Activated CD4-positive, alpha-beta T cell treated with anti-CD3 and anti-CD28 coated beads, Interleukin-2, amount 50 U/mL, for 16 hours (primary cell): ENCODE results near the gene MAPT.

Source experiments
- DNase-seq: peaks from one replicate; pipeline ENCODE4 v3.0.0-alpha.2; 2020

The MAPT gene

GRCh38 chr17:45976391-45976754 is 82.0 kb downstream of the MAPT start:
- DNase-seq, result no peak

DNA sequence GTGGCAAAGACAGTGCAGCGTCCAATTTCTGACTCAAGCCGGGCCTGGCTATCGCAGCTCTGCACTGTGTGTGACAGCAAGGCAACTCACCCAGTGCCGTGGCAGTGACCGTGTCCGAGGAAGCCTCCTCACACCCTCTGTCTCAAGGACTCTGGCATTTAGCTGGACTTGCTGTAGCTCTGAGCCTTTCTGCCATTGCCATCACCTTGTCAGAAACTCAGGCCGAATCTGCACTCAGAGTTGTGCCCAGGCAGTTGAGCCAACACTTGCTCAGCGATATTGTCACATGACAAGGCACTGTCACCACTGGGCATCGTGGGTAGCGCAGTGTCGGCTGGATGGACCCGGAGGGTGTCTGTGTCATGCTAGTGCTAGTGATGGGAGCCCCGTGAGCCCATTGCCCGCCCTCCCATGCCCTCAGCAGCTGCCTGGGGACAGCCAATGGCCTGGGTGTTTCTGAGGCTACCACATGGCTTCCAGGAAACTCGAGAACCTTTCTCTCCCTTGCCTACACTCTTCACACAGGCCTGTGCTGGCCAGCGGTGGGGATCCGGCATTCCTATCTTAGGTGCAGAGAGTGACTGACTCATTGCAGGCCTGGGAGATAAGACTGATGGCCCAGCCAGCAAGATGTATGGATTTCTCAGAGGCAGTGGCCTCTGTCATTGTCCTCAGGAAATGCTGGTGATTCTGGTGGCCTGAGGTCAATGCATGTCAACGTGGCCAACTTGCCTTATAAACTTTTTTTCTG is 82.6 kb downstream of the MAPT start:
- DNase-seq, result no peak

GRCh38 chr17:45977506-45977824 is 83.1 kb downstream of the MAPT start:
- no peak for DNase-seq

DNA sequence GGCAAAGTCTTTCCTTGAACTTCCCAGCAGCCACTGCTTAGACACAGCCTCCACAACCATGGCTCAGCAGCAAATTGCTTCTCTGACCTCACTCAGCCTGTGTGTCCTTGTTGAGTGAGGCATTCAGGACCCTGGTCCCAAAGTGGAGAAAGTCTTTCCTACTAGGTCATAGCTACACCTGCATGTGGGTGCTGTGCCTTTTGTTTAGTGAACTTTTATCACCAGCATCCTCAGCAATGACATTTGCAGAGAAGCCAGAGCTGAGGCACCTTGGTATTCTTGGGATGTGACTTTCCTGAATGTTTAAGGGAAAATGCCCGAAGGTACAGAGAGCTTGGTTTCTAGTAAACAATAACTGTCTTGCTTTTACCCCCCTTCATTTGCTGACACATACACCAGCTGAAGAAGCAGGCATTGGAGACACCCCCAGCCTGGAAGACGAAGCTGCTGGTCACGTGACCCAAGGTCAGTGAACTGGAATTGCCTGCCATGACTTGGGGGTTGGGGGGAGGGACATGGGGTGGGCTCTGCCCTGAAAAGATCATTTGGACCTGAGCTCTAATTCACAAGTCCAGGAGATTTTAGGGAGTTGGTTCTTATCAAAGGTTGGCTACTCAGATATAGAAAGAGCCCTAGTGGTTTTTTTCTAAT is 83.7 kb downstream of the MAPT start:
- no peak for DNase-seq

GRCh38 chr17:45979137-45979536 is 84.8 kb downstream of the MAPT start:
- no peak for DNase-seq

GRCh38 chr17:45980855-45981254 is 86.5 kb downstream of the MAPT start:
- no peak for DNase-seq

DNA sequence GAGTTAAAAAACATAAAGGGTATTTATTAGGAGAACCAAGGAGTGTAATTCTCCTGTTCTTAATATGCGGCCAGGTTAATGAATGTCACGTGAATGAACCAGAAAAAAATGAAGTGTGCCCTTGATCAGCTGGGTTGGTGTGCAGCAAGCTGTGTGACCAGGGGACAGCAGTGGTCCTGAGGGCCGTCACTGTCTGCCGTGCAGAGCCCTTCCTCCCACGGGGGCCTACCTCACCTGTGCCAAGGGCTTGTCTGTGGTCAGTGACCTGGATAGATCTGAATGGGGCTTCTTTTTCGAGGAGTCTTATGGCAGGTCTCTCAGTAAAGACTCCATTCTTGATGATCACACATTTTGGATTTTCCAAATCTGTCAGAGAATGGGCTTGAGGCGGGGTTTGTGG is 87.0 kb downstream of the MAPT start:
- DNase-seq, result no peak

- no peak for DNase-seq
Observed at GRCh38 chr17:45982791-45983613, 88.6 kb downstream of the MAPT start.

DNA sequence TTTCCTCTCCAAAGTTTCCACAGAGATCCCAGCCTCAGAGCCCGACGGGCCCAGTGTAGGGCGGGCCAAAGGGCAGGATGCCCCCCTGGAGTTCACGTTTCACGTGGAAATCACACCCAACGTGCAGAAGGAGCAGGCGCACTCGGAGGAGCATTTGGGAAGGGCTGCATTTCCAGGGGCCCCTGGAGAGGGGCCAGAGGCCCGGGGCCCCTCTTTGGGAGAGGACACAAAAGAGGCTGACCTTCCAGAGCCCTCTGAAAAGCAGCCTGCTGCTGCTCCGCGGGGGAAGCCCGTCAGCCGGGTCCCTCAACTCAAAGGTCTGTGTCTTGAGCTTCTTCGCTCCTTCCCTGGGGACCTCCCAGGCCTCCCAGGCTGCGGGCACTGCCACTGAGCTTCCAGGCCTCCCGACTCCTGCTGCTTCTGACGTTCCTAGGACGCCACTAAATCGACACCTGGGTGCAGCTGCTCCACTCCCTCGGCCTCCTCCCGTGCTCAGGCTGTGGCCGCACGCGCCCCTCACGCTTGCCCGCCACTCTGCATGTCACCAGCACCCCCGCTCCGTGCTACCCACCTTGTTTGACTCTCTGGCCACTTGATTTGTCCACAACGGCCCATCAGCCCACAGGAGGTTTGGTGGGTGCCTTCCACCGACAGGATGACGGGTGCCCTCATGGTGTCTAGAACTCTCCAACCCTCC is 89.4 kb downstream of the MAPT start:
- no peak for DNase-seq

- DNase-seq, result no peak
Observed at GRCh38 chr17:45984368-45984767, 90.0 kb downstream of the MAPT start.

- DNase-seq, result no peak
Observed at GRCh38 chr17:45985447-45985846, 91.1 kb downstream of the MAPT start.

DNA sequence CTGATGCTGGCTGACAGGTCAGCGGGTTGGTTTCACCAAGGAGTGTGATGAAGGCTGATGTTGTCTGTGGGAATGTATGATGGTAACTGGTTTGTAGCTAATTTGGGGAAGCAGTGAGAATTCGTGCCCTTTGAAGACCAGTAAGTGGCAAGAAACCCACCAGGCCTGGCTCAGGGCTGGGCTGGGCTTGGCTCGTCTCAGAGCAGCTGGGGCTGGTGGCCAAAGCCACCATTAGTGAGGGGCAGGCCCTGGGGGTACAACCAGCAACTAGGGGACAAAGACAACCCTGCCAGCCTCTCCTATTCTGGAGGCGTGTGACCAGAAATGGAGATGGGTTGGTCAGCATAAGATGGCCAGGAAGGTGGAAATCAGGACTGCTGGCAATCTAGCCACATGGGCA is 91.7 kb downstream of the MAPT start:
- no peak for DNase-seq

- no peak for DNase-seq
Observed at GRCh38 chr17:45987706-45988105, 93.4 kb downstream of the MAPT start.

- no peak for DNase-seq
Observed at GRCh38 chr17:45989759-45990158, 95.4 kb downstream of the MAPT start.

- no peak for DNase-seq
Observed at GRCh38 chr17:45990886-45991285, 96.5 kb downstream of the MAPT start.

GRCh38 chr17:45991341-45991740 is 97.0 kb downstream of the MAPT start:
- DNase-seq, result no peak

- no peak for DNase-seq
Observed at GRCh38 chr17:45992175-45992574, 97.8 kb downstream of the MAPT start.

DNA sequence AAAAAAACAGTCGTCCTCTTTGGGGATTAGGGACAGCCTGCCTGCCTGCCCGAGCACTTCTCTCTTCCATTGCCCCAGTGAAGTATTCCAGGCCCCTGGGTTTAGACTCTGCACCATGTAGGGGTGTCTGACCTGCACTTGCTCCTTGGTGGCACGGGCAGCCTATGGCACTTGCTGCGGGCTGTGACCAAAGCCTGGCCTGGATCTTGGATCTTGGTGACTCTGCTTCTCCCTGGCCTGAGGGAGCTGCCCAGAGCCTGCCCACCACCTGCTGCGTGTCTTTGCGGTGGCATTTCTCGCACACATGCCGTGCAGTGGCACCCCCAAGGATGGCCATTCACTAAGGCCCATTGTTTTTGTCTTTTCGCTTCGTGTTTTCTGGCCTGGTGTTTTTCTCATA is 98.5 kb downstream of the MAPT start:
- DNase-seq, result no peak

DNA sequence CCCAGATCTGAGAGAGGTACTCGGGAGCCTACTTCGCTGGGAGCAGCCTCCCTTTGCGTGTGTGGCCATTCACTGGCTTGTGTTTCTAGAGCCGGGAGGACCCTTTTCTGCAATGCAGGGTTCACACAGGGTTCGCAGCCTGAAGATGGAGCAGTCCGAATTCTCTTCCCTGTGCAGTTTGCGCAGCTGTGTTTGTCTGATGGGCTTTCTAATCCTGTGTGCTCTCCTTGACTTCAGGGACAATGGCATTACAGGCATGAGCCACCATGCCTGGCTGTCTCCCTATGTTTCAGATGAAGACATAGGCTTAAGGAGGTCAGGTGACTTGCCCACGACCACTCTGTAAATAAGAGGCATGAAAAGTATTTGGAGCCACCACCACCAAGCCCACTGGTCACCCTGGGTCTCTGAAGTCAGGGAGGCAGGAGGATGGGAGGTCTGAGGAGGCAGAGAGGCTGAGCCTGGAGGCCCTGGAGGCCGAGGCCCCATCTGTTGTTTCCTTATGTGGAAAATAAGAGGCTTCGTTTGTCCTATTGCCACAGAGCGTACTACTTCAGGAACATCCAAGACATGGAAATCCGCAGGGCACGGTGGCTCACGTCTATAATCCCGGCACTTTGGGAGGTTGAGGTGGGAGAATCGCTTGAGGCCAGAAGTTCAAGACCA is 99.7 kb downstream of the MAPT start:
- DNase-seq, result no peak

- DNase-seq, result no peak
Observed at GRCh38 chr17:45994987-45995386, 100.6 kb downstream of the MAPT start.

- DNase-seq, result no peak
Observed at GRCh38 chr17:45995627-45996270, 101.4 kb downstream of the MAPT start.

GRCh38 chr17:45996282-45996937 is 102.1 kb downstream of the MAPT start:
- no peak for DNase-seq
